ENCODE data around the gene RPS18. TPM values are rescaled to one million over a fixed set of nuclear protein-coding genes. Genes with fewer than 3 reads are reported as not detected.

RPS18 gene
- total and polyA plus RNA-seq, 2 of the 13 experiments (the other 11 are each of a cell fraction or from before 2014, with no cell fraction given) = 3,896 to 5,806 TPM

Small RNA genes within 50 kb of the gene (microRNA-seq; reads per million reads assigned to microRNA genes)
- gene MIR6834 (not detected), gene MIR6873 (not detected)

Other genes with a start within 250 kb of the RPS18 start
- gene HLA-DPA1, start 198.4 kb upstream of the RPS18 start, total RNA-seq (2016; rRNA removed; fragmentation: Illumina TruSeq; extraction: Trizol) = not detected in 2 replicates
- gene HLA-DPA1, start 198.4 kb upstream of the RPS18 start, polyA plus RNA-seq (2011; rRNA removed) = not detected in 2 replicates
- not detected in 2 replicates for gene HLA-DPB1, start 196.1 kb upstream of the RPS18 start, total RNA-seq (2016; rRNA removed; fragmentation: Illumina TruSeq; extraction: Trizol)
- gene HLA-DPB1, start 196.1 kb upstream of the RPS18 start, polyA plus RNA-seq (2011; rRNA removed) = not detected in 2 replicates
- gene COL11A2, start 79.6 kb upstream of the RPS18 start, total RNA-seq (2016; rRNA removed; fragmentation: Illumina TruSeq; extraction: Trizol) = 0.29 and 0.55 TPM in 2 replicates
- 0.55 and 0.73 TPM in 2 replicates for gene COL11A2, start 79.6 kb upstream of the RPS18 start, polyA plus RNA-seq (2011; rRNA removed)
- 21.2 and 26.7 TPM in 2 replicates for gene RXRB, start 71.4 kb upstream of the RPS18 start, total RNA-seq (2016; rRNA removed; fragmentation: Illumina TruSeq; extraction: Trizol)
- gene RXRB, start 71.4 kb upstream of the RPS18 start, polyA plus RNA-seq (2011; rRNA removed) = 55.7 and 62.8 TPM in 2 replicates
- 127 and 229 TPM in 2 replicates for gene SLC39A7, start 71.2 kb upstream of the RPS18 start, total RNA-seq (2016; rRNA removed; fragmentation: Illumina TruSeq; extraction: Trizol)
- 142 and 181 TPM in 2 replicates for gene SLC39A7, start 71.2 kb upstream of the RPS18 start, polyA plus RNA-seq (2011; rRNA removed)
- 12.6 and 13.5 TPM in 2 replicates for gene HSD17B8, start 67.4 kb upstream of the RPS18 start, total RNA-seq (2016; rRNA removed; fragmentation: Illumina TruSeq; extraction: Trizol)
- gene HSD17B8, start 67.4 kb upstream of the RPS18 start, polyA plus RNA-seq (2011; rRNA removed) = 20.1 and 21.6 TPM in 2 replicates
- 19.8 and 23.9 TPM in 2 replicates for gene RING1, start 63.6 kb upstream of the RPS18 start, total RNA-seq (2016; rRNA removed; fragmentation: Illumina TruSeq; extraction: Trizol)
- 33.6 and 42.9 TPM in 2 replicates for gene RING1, start 63.6 kb upstream of the RPS18 start, polyA plus RNA-seq (2011; rRNA removed)
- 40.2 and 48.9 TPM in 2 replicates for gene VPS52, start 199 bp upstream of the RPS18 start, total RNA-seq (2016; rRNA removed; fragmentation: Illumina TruSeq; extraction: Trizol)
- gene VPS52, start 199 bp upstream of the RPS18 start, polyA plus RNA-seq (2011; rRNA removed) = 85.5 and 87.0 TPM in 2 replicates
- gene B3GALT4, start 5.0 kb downstream of the RPS18 start, total RNA-seq (2016; rRNA removed; fragmentation: Illumina TruSeq; extraction: Trizol) = 0.27 TPM in 1 of 2 replicates, not detected in the other
- gene B3GALT4, start 5.0 kb downstream of the RPS18 start, polyA plus RNA-seq (2011; rRNA removed) = 0.04 TPM in 1 of 2 replicates, not detected in the other
- gene WDR46, start 17.2 kb downstream of the RPS18 start, total RNA-seq (2016; rRNA removed; fragmentation: Illumina TruSeq; extraction: Trizol) = 99.9 and 105 TPM in 2 replicates
- 47.4 and 54.6 TPM in 2 replicates for gene WDR46, start 17.2 kb downstream of the RPS18 start, polyA plus RNA-seq (2011; rRNA removed)
- gene PFDN6, start 17.5 kb downstream of the RPS18 start, total RNA-seq (2016; rRNA removed; fragmentation: Illumina TruSeq; extraction: Trizol) = 87.0 and 118 TPM in 2 replicates
- gene PFDN6, start 17.5 kb downstream of the RPS18 start, polyA plus RNA-seq (2011; rRNA removed) = 75.5 and 92.2 TPM in 2 replicates
- gene RGL2, start 26.9 kb downstream of the RPS18 start, total RNA-seq (2016; rRNA removed; fragmentation: Illumina TruSeq; extraction: Trizol) = 16.5 and 22.9 TPM in 2 replicates
- 47.4 and 55.8 TPM in 2 replicates for gene RGL2, start 26.9 kb downstream of the RPS18 start, polyA plus RNA-seq (2011; rRNA removed)
- gene TAPBP, start 42.0 kb downstream of the RPS18 start, total RNA-seq (2016; rRNA removed; fragmentation: Illumina TruSeq; extraction: Trizol) = 16.4 and 32.3 TPM in 2 replicates
- 27.4 and 34.1 TPM in 2 replicates for gene TAPBP, start 42.0 kb downstream of the RPS18 start, polyA plus RNA-seq (2011; rRNA removed)
- gene ZBTB22, start 45.7 kb downstream of the RPS18 start, total RNA-seq (2016; rRNA removed; fragmentation: Illumina TruSeq; extraction: Trizol) = 6.6 and 8.0 TPM in 2 replicates
- gene ZBTB22, start 45.7 kb downstream of the RPS18 start, polyA plus RNA-seq (2011; rRNA removed) = 10.6 and 13.4 TPM in 2 replicates
- 48.9 and 49.4 TPM in 2 replicates for gene DAXX, start 50.9 kb downstream of the RPS18 start, total RNA-seq (2016; rRNA removed; fragmentation: Illumina TruSeq; extraction: Trizol)
- gene DAXX, start 50.9 kb downstream of the RPS18 start, polyA plus RNA-seq (2011; rRNA removed) = 21.5 and 21.8 TPM in 2 replicates
- gene KIFC1, start 119.7 kb downstream of the RPS18 start, total RNA-seq (2016; rRNA removed; fragmentation: Illumina TruSeq; extraction: Trizol) = 45.5 and 47.6 TPM in 2 replicates
- gene KIFC1, start 119.7 kb downstream of the RPS18 start, polyA plus RNA-seq (2011; rRNA removed) = 20.4 and 25.0 TPM in 2 replicates
- 14.3 and 25.4 TPM in 2 replicates for gene PHF1, start 138.9 kb downstream of the RPS18 start, total RNA-seq (2016; rRNA removed; fragmentation: Illumina TruSeq; extraction: Trizol)
- gene PHF1, start 138.9 kb downstream of the RPS18 start, polyA plus RNA-seq (2011; rRNA removed) = 61.9 and 77.2 TPM in 2 replicates
- 106 and 180 TPM in 2 replicates for gene CUTA, start 146.0 kb downstream of the RPS18 start, total RNA-seq (2016; rRNA removed; fragmentation: Illumina TruSeq; extraction: Trizol)
- gene CUTA, start 146.0 kb downstream of the RPS18 start, polyA plus RNA-seq (2011; rRNA removed) = 169 and 170 TPM in 2 replicates
- 0.41 and 0.75 TPM in 2 replicates for gene SYNGAP1, start 148.0 kb downstream of the RPS18 start, total RNA-seq (2016; rRNA removed; fragmentation: Illumina TruSeq; extraction: Trizol)
- gene SYNGAP1, start 148.0 kb downstream of the RPS18 start, polyA plus RNA-seq (2011; rRNA removed) = 1.1 and 1.9 TPM in 2 replicates
- gene ZBTB9, start 182.5 kb downstream of the RPS18 start, total RNA-seq (2016; rRNA removed; fragmentation: Illumina TruSeq; extraction: Trizol) = 9.2 and 11.5 TPM in 2 replicates
- gene ZBTB9, start 182.5 kb downstream of the RPS18 start, polyA plus RNA-seq (2011; rRNA removed) = 5.3 and 7.1 TPM in 2 replicates

Data from HepG2 (cell line).